DMS53 (cell line): ENCODE data around the gene RNU11.
A peak's percentile ranks its signal among the peaks of the same experiment; 100 is the strongest.
"Not testable (repeated sequence)": the region's sequence is repeated elsewhere in the genome, so short reads cannot be mapped to it uniquely, and the experiment has no call there.

ENCODE experiments used
- DNase-seq: peaks from one replicate; lab custom pipeline; 2025; lab: John Stamatoyannopoulos, UW

Gene RNU11

GRCh38 chr1:28663871-28664470, 15.6 kb downstream of the RNU11 start:
- no peak for DNase-seq

- DNase-seq: no peak
Observed at GRCh38 chr1:28666806-28667205, 18.4 kb downstream of the RNU11 start.

- DNase-seq: peak; percentile 96
Observed at GRCh38 chr1:28668191-28668955, 20.0 kb downstream of the RNU11 start, which contains the start of gene GMEB1. GMEB1 (plus strand) TSS chr1:28668784; CDS start chr1:28683613, 14,829 bp downstream.

GRCh38 chr1:28668956-28669723, 20.7 kb downstream of the RNU11 start:
- peak; percentile 95 for DNase-seq

- DNase-seq: no peak
Observed at GRCh38 chr1:28671254-28671780, 22.9 kb downstream of the RNU11 start.

- DNase-seq: not testable (repeated sequence)
Observed at GRCh38 chr1:28672971-28673370, 24.6 kb downstream of the RNU11 start.

- no peak for DNase-seq
Observed at GRCh38 chr1:28675924-28676257, 27.5 kb downstream of the RNU11 start.

GRCh38 chr1:28680151-28680550, 31.8 kb downstream of the RNU11 start:
- no peak for DNase-seq

- no peak for DNase-seq
Observed at GRCh38 chr1:28682840-28683239, 34.4 kb downstream of the RNU11 start.

- DNase-seq: no peak
Observed at GRCh38 chr1:28684937-28685336, 36.5 kb downstream of the RNU11 start.

- DNase-seq: not testable (repeated sequence)
Observed at GRCh38 chr1:28691627-28692026, 43.2 kb downstream of the RNU11 start.
